T-cell (primary cell): Measurements from ENCODE around the gene ASPSCR1. TPM values are rescaled to one million over a fixed set of nuclear protein-coding genes. Genes with fewer than 3 reads are reported as not detected.
A peak's percentile ranks its signal among the peaks of the same experiment; 100 is the strongest.

Experiments used
- ATAC-seq, 4 experiments: fragments of 200-7000 bp in 3 of 4; fragments of 150-1000 bp in 1 of 4; cut with Tn5 transposase; replicated peaks in 1 of 4; 1 replicate in 3 of 4; 2 replicates in 1 of 4; pipeline ENCODE4 v1.10.0; 2021; ENCODE audit warnings: moderate library complexity in 3 of 4, mild to moderate bottlenecking in 2 of 4, moderate number of reproducible peaks in 1 of 4
- CTCF ChIA-PET, 2 donors: fragments of 300-600 bp; sonication (Branson Sonifier 250); formaldehyde crosslinking; loops; one replicate each; lab custom pipeline; 2022; ENCODE audit warnings: antibody characterized with exemption in 2 of 2; lab: Charles Lee
- POLR2A ChIA-PET, 2 donors: fragments of 300-600 bp; sonication (Branson Sonifier 250); formaldehyde crosslinking; loops; one replicate each; lab custom pipeline; 2022; ENCODE audit warnings: antibody characterized with exemption in 2 of 2; lab: Charles Lee
- DNase-seq, 35 experiments: peaks; one replicate each; pipeline versions ENCODE4 v3.0.0 to v3.0.0-alpha.2; 2013 to 2023
- H3K27ac ChIP-seq: one replicate; pipeline ENCODE4 v1.5.1; 2013; ENCODE audit warnings: low read length
- H3K27me3 ChIP-seq, 2 experiments: replicated peaks in 1 of 2; 1 replicate in 1 of 2; 2 replicates in 1 of 2; pipeline versions ENCODE4 v1.6.1 to v1.7.0; 2013; ENCODE audit warnings: low read length in 1 of 2, mixed read lengths in 1 of 2; ENCODE audit not compliant: control insufficient read depth in 2 of 2, insufficient read depth in 2 of 2; ENCODE audit errors: extremely low read depth in 1 of 2
- H3K36me3 ChIP-seq, 2 donors: 1 replicate in 1 of 2; 2 replicates in 1 of 2; pipeline versions ENCODE4 v1.6.1 to v1.7.0; 2013; ENCODE audit warnings: low read length in 1 of 2; ENCODE audit not compliant: control insufficient read depth in 2 of 2, insufficient read depth in 1 of 2; ENCODE audit errors: extremely low read depth in 1 of 2
- H3K4me1 ChIP-seq, 2 experiments: 1 replicate in 1 of 2; 2 replicates in 1 of 2; pipeline versions ENCODE4 v1.6.1 to v1.7.0; 2013; ENCODE audit warnings: low read length in 2 of 2, mixed read lengths in 1 of 2; ENCODE audit not compliant: insufficient read depth in 2 of 2, control insufficient read depth in 1 of 2; ENCODE audit errors: extremely low read depth in 1 of 2
- H3K4me3 ChIP-seq, 2 donors: 1 replicate in 1 of 2; 2 replicates in 1 of 2; pipeline versions ENCODE4 v1.5.1 to v1.7.0; 2013; ENCODE audit warnings: mild to moderate bottlenecking in 2 of 2, low read length in 1 of 2, moderate library complexity in 1 of 2; ENCODE audit not compliant: control insufficient read depth in 1 of 2; ENCODE audit errors: extremely low read depth in 1 of 2
- H3K9me3 ChIP-seq: 2 replicates; pipeline ENCODE4 v1.7.0; 2013
- H3K27ac Mint-ChIP-seq, 2 donors: one replicate each; pipeline ENCODE4 v1.8.0; 2020 to 2021; ENCODE audit warnings: mild to moderate bottlenecking in 2 of 2, mixed read lengths in 2 of 2
- H3K27me3 Mint-ChIP-seq, 2 donors: one replicate each; pipeline ENCODE4 v1.8.0; 2021 to 2022; ENCODE audit warnings: mixed read lengths in 2 of 2
- H3K36me3 Mint-ChIP-seq: one replicate; pipeline ENCODE4 v1.8.0; 2021; ENCODE audit warnings: mixed read lengths
- H3K4me1 Mint-ChIP-seq, 3 donors: one replicate each; pipeline ENCODE4 v1.8.0; 2020 to 2022; ENCODE audit warnings: mixed read lengths in 3 of 3, mild to moderate bottlenecking in 1 of 3
- H3K4me3 Mint-ChIP-seq, 3 donors: one replicate each; pipeline ENCODE4 v1.8.0; 2020 to 2022; ENCODE audit warnings: mild to moderate bottlenecking in 3 of 3, mixed read lengths in 3 of 3, moderate library complexity in 3 of 3
- H3K9me3 Mint-ChIP-seq, 3 donors: one replicate each; pipeline ENCODE4 v1.8.0; 2020 to 2022; ENCODE audit warnings: mixed read lengths in 3 of 3
- WGBS: methylation state at CpG from one replicate; pipeline ENCODE4 v1.1.5; 2013; ENCODE audit warnings: missing lambda C conversion rate; ENCODE audit not compliant: insufficient coverage; 5-methylcytosine and 5-hydroxymethylcytosine counted together
- total RNA-seq, 35 experiments: library from RNA in 6 of 35; stranded (reverse) in 6 of 35; fragments of 120-200 nt in 1 of 35; gene quantifications; one replicate each; pipeline versions ENCODE4 v1.2.1 to v1.2.4 and lab custom pipeline; 2013 to 2026

Gene ASPSCR1
- total RNA-seq, 5 donors from 2014 or later (not counting 1 experiment from before 2014, with no cell fraction given), result 34.6 to 49.7 (median 44.9) TPM

DNA sequence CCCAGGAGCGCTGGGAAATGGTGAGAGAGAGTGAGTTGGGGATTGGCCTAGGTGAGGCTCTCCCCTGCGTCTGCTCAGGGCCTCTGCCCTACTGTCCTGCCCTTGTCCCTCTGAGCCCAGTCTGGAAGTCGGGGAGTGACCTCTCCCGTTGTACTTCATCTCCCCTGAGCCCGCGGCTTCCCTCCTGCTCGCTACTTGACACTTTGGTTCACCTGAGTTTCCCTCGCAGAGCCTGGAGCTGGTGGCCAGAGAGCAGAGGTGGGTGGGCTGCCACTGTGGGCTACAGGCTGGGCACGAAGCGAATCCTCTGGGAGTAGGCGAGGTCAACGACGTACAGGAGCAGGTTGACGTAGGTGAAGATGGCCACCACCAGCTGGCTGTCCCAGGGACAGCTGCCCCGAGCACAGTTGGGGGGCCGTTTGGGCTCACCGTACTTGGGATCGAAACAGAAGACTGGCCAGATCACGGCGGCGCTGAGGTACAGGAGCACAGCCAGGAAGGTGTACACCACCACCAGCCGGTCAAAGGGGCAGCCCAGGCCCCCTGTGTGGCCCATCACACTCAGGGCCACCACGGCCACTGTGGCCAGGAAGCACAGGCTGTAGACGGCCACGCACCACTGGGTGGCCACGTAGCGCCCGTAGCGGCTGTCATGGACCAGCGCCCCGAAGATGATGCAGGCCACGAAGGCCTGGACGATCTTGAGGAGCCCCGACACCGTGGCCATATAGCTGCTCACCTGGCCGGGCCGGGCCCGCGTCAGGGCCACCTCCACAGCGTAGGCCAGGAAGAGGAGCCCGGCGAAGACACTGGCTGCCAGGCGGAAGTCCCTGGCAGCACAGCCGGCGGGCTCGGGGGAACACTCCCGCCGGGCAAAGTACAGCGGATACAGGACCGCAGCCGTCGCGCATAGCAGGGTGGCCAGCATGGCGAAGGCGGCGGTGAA lies 36.6 kb upstream of the ASPSCR1 start:
- WGBS, result 93% methylated on average over 56 of the region's 56 CpGs
- H3K27ac ChIP-seq, result no peak overlapping the region
- no peak overlapping the region for H3K4me3 Mint-ChIP-seq
- H3K9me3 Mint-ChIP-seq, result no peaks in the 10 kb centered on the region
- no peak overlapping the region for H3K27ac Mint-ChIP-seq
- H3K36me3 ChIP-seq, result no peaks in the 10 kb centered on the region
- H3K27me3 Mint-ChIP-seq, result peaks cover 0 to 7% of the 10 kb centered on the region in 2 donors
- H3K9me3 ChIP-seq, result no peaks in the 10 kb centered on the region
- no peak for ATAC-seq
- H3K27me3 ChIP-seq, result peaks cover 0 to 60% of the 10 kb centered on the region in 2 experiments
- ChIA-PET POLR2A (no interaction called here), CTCF (no interaction called here)
- peaks cover 5 to 6% (median 5%) of the 10 kb centered on the region in 3 donors for H3K4me1 Mint-ChIP-seq
- H3K4me3 ChIP-seq, result no peak overlapping the region
- DNase-seq, result no peak
- peaks cover 4 to 16% of the 10 kb centered on the region in 2 experiments for H3K4me1 ChIP-seq
- no peaks in the 10 kb centered on the region for H3K36me3 Mint-ChIP-seq

DNA sequence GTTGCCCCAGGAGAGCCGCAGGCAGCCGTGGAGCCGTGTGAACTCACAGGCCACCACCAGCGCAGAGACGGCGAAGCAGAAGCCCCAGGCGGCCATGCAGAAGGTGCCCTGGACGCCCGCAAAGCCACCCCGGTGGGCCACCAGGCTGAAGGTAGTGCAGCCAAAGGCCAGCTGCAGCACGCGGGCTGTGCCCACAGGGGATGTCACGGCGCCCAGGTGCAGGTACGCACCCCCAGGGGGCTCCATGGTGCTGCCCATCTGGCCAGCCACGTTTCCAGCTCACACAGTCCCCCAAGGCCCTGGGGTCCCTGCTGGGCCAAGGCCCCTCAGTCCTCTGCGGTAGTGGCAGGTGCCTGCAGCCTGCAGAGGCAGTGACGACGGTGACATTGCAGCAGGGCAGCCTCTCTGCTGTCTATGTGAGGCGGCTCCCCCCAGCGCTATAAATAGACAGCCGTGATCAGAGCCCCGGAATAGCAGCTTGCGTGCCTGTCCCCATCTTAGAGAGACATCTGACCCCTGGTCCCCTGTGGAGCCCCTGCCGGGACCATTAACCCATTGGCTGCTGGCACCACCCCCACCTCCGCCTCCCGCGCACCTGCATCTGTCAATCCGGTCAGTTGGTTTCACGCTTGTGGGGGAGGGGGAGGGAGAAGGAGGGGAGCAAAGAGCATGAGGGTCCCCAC lies 35.8 kb upstream of the ASPSCR1 start:
- ChIA-PET POLR2A (no interaction called here), CTCF (no interaction called here)
- Mint-ChIP-seq H3K36me3 (no peaks in the 10 kb centered on the region), H3K27ac (no peak overlapping the region), H3K27me3 (peaks cover 0 to 7% of the 10 kb centered on the region in 2 donors), H3K4me3 (no peak overlapping the region), H3K4me1 (peaks cover 3 to 5% (median 5%) of the 10 kb centered on the region in 3 donors), H3K9me3 (no peaks in the 10 kb centered on the region)
- no peak overlapping the region for H3K4me3 ChIP-seq
- H3K27me3 ChIP-seq, result peaks cover 0 to 57% of the 10 kb centered on the region in 2 experiments
- DNase-seq (no peak), ATAC-seq (no peak)
- H3K4me1 ChIP-seq, result peaks cover 3 to 13% of the 10 kb centered on the region in 2 experiments
- H3K36me3 ChIP-seq, result no peaks in the 10 kb centered on the region
- 62% methylated on average over 24 of the region's 30 CpGs for WGBS
- no peaks in the 10 kb centered on the region for H3K9me3 ChIP-seq
- H3K27ac ChIP-seq, result no peak overlapping the region

DNA sequence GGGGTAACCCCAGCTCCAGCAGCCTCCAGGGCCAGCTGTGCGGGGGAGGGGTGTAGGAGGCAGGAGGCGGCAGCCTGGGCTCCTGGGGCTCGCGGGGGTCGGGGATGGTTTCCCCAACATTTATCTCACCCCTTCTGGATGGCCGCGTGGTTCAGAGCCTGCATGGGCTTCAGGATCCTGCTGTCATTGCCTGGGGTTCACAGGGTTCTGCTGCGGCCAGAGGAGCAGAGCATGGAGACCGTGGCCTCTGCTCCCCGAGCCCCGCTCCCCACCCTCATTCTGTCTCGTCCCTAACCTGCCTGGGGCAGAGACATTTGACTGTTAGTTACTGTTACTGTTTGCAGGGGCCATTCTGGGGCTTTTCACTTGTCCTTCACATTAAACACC lies 35.3 kb upstream of the ASPSCR1 start:
- Histone ChIP-seq H3K4me1 (peaks cover 0 to 9% of the 10 kb centered on the region in 2 experiments), H3K27ac (no peak overlapping the region), H3K27me3 (peaks cover 0 to 54% of the 10 kb centered on the region in 2 experiments), H3K36me3 (no peaks in the 10 kb centered on the region), H3K4me3 (no peak overlapping the region), H3K9me3 (no peaks in the 10 kb centered on the region)
- DNase-seq, result no peak
- no peak for ATAC-seq
- Mint-ChIP-seq H3K9me3 (no peaks in the 10 kb centered on the region), H3K4me3 (no peak overlapping the region), H3K4me1 (peaks cover 3 to 5% (median 5%) of the 10 kb centered on the region in 3 donors), H3K27me3 (peaks cover 0 to 9% of the 10 kb centered on the region in 2 donors), H3K27ac (no peak overlapping the region), H3K36me3 (no peaks in the 10 kb centered on the region)
- POLR2A ChIA-PET, result no interaction called here
- CTCF ChIA-PET, result no interaction called here
- 70% methylated on average over 7 of the region's 12 CpGs for WGBS

DNA sequence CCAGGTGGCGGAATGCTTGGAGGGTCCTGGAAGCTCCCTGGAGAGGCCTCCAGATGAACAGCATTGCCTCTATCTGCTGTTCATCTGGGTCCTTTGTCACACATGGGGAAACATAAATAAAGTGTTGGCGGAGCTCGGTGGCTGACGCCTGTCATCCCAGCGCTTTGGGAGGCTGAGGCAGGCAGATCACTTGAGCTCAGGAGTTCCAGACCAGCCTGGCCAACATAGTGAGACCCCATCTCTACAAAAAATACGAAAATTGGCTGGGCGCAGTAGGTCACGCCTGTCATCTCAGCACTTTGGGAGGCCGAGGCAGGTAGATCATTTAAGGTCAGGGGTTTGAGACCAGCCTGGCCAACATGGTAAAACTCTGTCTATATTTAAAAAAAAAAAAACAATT lies 32.6 kb upstream of the ASPSCR1 start:
- H3K27ac ChIP-seq, result no peak overlapping the region
- 94% methylated on average over 7 of the region's 9 CpGs for WGBS
- no peaks in the 10 kb centered on the region for H3K4me1 Mint-ChIP-seq
- no peak overlapping the region for H3K4me3 ChIP-seq
- no peaks in the 10 kb centered on the region for H3K9me3 ChIP-seq
- DNase-seq, result no peak
- POLR2A ChIA-PET, result no interaction called here
- H3K4me3 Mint-ChIP-seq, result no peak overlapping the region
- H3K9me3 Mint-ChIP-seq, result no peaks in the 10 kb centered on the region
- H3K27me3 Mint-ChIP-seq, result peaks cover 0 to 9% of the 10 kb centered on the region in 2 donors
- no peak for ATAC-seq
- CTCF ChIA-PET, result interaction anchor here in 1 of 2 donors (0.7 kb wide), 1 partner anchor 17 kb away, joined by 4 read pairs; the partner anchor contains the start of gene MAFG
- no peaks in the 10 kb centered on the region for H3K36me3 Mint-ChIP-seq
- no peak overlapping the region for H3K27ac Mint-ChIP-seq
- H3K4me1 ChIP-seq, result no peaks in the 10 kb centered on the region
- peaks cover 0 to 42% of the 10 kb centered on the region in 2 experiments for H3K27me3 ChIP-seq
- H3K36me3 ChIP-seq, result no peaks in the 10 kb centered on the region

DNA sequence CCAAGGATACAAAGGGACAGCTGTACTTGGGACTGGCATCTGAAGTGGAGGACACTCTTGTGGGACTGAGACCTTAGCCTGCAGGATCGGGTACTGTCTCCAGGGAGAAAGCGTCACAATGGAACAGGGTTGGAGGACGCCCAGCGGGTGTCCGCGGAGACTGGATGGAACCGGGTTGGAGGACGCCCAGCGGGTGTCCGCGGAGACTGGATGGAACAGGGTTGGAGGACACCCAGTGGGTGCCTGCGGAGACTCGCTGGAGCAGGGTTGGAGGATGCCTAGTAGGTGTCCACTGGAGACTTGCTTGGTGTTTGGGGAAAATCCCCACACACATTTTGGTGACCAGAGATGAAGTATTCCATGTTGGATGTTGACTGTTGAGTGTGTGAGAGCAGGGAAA lies 30.2 kb upstream of the ASPSCR1 start, which contains the start of gene MYADML2:
Gene MYADML2 (minus strand): TSS at position 45 of the 400 bp plus-strand sequence. CDS start 5,492 bp downstream, outside the sequence.
- H3K27me3 ChIP-seq, result peaks cover 0 to 18% of the 10 kb centered on the region in 2 experiments
- ChIA-PET POLR2A (no interaction called here), CTCF (no interaction called here)
- H3K36me3 Mint-ChIP-seq, result no peaks in the 10 kb centered on the region
- ATAC-seq, result no peak
- H3K36me3 ChIP-seq, result no peaks in the 10 kb centered on the region
- H3K4me1 Mint-ChIP-seq, result peaks cover 0 to 8% (median 6%) of the 10 kb centered on the region in 3 donors
- H3K27me3 Mint-ChIP-seq, result peaks cover 0 to 6% of the 10 kb centered on the region in 2 donors
- no peaks in the 10 kb centered on the region for H3K9me3 Mint-ChIP-seq
- H3K27ac Mint-ChIP-seq, result peak within 1 kb of the TSS in 1 of 2 donors; percentile 7
- no peak for DNase-seq
- no peak within 1 kb of the TSS for H3K27ac ChIP-seq
- no peak within 1 kb of the TSS for H3K4me3 ChIP-seq
- WGBS, result 87% methylated on average over 4 of the region's 13 CpGs
- H3K4me3 Mint-ChIP-seq, result no peak within 1 kb of the TSS
- H3K9me3 ChIP-seq, result no peaks in the 10 kb centered on the region
- no peaks in the 10 kb centered on the region for H3K4me1 ChIP-seq

DNA sequence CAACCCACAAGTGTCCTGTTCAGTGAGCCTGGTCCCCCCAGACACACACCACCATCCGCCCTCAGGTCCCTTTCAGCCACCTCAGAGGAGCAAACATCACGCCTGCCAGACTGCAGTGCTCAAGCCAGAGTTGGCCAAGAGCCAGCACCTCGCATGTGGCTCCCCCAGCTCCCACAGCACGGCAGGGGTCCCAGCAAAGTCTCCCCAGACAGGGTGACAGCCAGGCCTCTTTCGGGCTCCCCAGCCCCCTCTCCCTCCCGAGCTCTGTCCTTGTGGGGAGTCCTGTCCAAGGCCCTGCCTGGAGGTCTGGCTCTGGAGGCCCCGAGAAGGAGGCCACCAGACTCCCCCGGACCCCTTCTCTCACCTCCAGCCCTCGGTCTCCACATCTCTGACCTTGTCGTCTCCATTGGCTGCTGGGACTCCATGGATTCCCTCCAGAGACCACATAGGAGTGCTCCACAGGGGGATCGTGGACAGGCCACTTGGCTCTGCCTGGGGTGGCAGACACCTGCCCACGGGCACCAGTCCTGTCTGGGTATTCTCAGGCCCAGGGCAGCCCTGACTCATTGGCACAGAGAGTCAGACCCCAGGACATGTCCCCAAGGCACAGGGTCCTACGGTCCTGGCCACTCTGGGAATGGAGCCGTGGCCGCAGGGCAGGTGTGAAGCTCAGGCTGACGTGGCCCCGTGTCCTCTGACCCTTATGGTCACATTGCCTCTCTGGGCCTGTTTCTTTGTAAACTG lies 28.6 kb upstream of the ASPSCR1 start:
- DNase-seq (no peak), ATAC-seq (no peak)
- Histone ChIP-seq H3K9me3 (no peaks in the 10 kb centered on the region), H3K36me3 (no peaks in the 10 kb centered on the region), H3K27me3 (peaks cover 0 to 8% of the 10 kb centered on the region in 2 experiments), H3K4me1 (peaks cover 5 to 7% of the 10 kb centered on the region in 2 experiments), H3K27ac (no peak overlapping the region), H3K4me3 (no peak overlapping the region)
- ChIA-PET CTCF (no interaction called here), POLR2A (no interaction called here)
- Mint-ChIP-seq H3K4me1 (peaks cover 2 to 10% (median 7%) of the 10 kb centered on the region in 3 donors), H3K9me3 (no peaks in the 10 kb centered on the region), H3K4me3 (no peak overlapping the region), H3K36me3 (no peaks in the 10 kb centered on the region), H3K27ac (no peak overlapping the region), H3K27me3 (peaks cover 0 to 2% of the 10 kb centered on the region in 2 donors)
- 77% methylated on average over 16 of the region's 17 CpGs for WGBS
